NCI-H2081 treated with DMSO at 0.1 percent for 48 hours (cell line): ENCODE data around the gene STPG3.

ENCODE experiments used
- DNase-seq: peaks from one replicate; lab custom pipeline; 2025; lab: John Stamatoyannopoulos, UW

The STPG3 gene

DNA sequence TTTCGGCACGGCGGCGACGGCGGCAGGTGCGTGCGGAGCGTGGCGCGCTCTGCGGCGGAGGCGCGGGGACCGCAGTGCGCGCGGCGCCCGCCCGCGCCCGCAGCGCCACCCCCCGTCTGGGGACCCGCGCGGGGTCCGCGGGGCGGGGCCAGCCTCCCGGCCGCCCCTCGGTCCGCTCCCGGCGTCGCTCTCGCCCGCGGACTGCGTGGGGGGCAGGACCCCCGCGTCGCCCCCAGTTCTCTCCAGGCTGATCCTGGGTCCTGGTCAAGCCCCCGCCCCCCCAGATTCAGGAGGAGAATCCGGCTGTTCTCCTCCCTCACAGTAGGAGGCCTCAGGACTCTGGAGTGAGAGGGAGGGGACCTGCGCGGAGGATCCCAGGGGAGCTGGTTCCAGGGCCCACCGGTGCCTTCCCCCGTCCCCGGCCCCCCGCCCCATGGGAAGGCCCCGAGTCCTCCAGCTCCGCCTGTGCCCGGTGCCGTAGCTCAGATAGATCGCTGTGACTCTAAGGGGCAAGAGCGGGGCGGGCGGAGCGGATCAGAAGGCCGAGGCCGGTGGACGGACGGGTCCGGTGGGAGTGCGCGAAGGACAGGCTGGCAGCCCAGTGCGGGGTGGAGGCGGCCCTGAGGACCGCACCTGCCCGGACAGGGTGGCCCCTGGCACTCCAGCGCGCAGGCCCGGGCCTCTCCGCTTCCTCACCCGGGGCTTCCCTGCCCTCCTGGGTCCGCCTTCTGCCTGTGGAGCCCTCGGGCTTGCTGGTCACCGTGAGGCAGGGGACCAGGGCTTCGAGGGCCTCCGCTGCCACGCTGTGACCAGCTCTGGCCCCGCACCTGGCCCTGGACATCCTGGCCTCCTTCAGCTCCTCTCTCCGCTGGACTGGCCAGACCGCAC is 28.7 kb upstream of the STPG3 start, which contains the start of gene RNF208:
TSS of gene RNF208 (minus strand) at position 51 of the 888 bp plus-strand sequence. CDS start 1,028 bp downstream, outside the sequence.
- no peak for DNase-seq

DNA sequence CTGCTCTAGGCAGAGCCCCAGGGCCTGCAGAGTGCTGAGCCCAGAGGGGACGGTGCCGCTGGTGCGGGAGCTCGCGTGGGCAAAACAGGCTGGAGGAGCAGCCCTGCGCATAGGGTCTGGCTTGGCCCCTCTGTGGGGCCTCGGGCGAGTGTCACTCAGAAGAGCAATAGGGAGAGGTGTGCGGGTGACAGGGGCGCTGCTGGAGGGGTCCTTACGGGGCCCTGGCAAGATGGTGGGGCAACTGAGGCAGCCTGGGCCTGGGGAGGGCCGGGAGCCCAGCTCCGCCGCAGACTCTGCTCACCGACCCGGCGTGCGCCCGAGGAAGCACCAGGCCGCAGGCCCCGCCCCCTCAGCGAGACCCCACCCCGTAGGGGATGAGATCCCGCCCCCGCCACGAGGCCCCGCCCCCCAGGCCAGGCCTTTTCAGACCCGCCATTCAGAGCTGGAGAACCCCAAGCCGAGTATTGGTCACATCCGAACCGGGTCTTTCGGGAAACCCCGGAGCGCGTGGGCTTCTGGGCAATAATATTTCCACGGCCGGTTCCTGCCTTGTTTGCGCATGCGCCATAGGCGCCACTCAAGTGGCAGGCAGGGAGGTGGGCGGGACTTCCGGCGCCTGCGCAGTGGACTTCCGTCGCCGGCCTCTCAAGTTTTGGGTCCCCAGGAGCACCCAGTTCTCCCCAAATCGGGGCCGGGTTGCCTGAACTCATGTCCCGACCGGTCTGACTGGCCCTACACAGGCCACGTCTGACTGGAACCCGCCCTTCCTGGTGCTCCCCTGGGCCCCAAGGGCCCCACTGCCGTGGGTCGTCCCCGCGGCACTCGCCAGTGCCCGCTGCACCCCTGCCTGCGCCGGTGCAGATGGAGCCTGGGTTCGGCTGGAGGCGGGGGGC is 27.8 kb upstream of the STPG3 start:
- DNase-seq: peak; percentile 89

DNA sequence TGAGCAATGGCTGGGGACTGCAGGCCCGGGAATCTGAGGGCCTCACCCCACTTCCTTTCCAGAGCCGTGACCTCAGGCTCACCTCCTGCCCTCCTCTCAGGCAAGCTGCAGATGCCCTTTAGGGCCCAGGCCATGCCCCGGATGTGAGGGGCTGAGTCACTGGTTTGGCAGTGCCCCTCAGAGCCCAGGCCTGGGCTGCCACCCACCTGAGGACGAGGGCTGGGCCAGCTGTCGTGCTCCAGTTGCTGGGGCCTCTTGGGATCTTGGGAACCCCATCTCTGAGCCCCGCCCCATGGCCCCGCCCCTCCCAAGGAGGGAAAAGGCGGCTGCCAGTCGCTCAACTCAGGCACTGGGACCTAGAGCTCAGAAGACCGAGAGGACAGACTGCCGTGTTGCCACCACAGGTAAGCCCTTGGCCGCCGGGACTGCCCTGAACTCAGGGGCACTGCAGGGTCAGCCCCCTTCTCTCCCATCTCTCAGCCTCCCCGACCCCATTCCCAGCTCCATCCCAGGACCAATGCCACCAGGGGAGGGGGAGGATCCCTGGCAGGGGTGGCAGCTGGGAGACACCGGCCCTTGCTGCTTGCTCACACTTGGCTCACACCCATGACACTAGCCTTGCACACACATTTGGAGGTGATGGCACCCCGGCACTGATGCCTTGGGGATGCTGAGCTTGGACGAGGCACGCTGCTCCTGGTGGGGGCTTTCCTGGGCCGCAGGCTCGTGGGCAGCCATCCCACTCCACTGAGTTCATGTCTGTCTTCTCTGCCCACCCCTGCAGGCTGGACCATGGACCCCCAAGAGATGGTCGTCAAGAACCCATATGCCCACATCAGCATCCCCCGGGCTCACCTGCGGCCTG is 26.0 kb upstream of the STPG3 start, which contains the start of gene CYSRT1:
TSS of gene CYSRT1 (plus strand) at position 345 of the 865 bp plus-strand sequence. CDS start at position 793, 448 bp downstream.
- DNase-seq: no peak

DNA sequence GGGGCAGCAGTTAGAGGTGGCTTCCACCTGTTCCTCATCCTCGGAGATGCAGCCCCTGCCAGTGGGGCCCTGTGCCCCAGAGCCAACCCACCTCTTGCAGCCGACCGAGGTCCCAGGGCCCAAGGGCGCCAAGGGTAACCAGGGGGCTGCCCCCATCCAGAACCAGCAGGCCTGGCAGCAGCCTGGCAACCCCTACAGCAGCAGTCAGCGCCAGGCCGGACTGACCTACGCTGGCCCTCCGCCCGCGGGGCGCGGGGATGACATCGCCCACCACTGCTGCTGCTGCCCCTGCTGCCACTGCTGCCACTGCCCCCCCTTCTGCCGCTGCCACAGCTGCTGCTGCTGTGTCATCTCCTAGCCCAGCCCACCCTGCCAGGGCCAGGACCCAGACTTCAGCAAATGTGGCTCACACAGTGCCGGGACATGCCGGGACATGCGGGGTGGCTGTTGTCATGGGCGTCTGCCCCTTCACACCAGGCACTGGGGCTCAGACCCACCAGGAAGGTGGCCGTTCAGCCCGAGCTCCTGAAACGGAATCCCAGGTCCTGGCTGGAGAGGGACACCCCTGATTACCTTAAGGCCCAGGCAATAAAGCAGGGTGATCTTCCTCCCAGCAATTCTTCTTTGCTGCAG is 25.3 kb upstream of the STPG3 start:
- DNase-seq: no peak

DNA sequence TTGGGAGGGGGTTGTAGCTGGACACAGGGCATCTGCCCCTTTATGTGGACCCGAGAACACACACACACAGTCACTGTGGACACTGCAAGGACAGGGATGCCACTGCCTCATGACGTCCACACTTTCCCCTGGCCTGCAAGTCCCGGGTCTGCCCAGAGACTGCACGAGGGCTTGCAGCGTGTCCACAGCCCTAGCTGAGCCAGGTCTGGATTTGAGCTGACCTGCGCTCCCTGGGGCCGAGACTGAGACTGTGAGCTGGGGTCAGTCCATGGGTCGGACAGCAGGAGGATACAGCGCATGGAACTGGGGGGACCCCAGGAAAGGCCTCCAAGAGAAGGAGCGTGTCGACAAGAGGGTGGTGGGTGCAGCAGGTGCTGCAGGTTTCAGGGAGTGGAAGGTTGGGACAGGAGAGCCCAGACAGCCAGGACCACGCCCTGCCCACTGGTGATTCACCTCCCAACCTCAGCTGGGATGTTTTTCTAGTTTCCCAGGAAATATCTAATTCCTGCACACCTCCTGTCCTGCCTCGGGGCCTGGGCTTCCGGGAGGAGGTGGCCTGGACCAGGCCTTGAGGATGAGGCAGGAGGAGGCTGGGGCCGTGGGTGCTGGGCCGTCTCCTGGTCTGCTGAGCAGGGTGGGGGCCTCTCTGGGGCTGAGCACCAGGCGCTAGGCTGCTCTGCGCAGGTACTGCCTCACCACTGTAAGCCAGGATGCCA is 24.6 kb upstream of the STPG3 start:
- DNase-seq: no peak

DNA sequence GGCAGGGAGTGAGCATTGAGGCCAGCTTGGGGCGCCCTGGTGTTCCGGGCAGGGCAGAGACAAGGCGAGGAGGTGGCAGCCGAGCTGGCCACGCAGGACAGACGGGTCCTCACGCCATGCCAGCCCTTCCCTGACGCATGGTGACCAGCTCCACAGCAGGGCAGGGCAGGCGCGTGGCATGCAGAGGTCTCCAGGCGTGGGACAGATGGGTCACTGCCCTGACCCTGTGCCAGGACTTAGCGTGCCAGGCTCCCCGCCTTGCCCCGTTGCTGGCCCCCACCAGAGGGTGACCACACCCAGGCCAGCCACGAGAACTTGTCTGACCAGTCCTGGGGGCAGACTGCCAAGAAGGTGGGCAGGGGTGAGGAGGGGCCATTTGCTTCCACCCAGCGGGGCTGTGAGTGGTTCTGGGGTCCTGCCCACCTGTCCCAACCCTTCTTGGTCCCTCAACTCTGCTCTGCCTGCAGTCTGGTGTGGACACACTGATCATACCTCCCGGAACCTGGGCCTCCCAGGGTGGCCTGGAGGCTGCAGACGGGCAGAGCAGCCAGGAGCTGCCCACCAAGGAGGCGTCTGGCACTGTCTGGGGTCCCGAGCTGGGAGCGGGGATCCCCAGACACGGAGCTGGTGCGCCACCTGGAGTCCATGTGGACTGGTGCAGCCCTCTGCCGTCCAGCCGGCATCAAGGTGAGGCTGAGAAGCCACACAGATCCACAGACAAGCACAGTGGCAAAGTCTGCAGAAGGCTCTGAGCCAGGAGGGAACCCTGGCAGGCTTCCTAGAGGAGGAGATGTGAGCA is 23.8 kb upstream of the STPG3 start, which contains the start of gene RNF224:
TSS of gene RNF224 (plus strand) at position 449 of the 799 bp plus-strand sequence. CDS start 834 bp downstream, outside the sequence.
- no peak for DNase-seq

DNA sequence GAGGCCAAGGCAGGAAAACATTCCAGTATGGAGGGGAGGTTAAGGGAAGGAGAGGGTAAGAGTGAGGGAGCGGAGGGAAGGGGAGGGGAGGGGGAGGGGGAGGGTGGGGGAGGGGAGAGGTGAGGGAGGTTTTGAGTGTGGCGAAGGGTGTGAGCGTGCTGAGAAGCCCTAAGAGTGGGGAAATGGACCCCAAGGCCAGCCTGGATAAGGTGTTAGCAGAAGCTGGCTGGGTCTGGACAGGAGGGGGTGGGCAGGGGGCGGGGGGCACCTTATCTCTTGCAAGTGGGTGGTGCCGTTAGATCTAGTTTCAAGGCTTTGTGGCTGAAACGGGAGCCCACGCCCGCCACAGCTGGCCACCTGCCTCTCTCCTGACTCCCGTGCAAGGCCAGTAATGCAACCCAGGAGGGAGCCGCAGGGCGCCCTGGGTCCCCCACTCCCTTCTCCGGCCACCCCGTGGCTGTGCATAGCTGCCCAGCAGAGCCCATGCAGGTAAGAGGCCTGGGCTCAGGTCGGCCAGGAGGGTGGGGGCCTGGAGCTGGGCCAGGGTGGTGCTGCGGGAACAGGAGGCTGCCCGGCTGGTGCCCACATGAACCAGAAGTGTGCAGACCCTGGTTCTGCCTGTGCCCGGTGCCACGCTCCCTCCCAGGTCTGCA is 23.1 kb upstream of the STPG3 start:
- DNase-seq: no peak

DNA sequence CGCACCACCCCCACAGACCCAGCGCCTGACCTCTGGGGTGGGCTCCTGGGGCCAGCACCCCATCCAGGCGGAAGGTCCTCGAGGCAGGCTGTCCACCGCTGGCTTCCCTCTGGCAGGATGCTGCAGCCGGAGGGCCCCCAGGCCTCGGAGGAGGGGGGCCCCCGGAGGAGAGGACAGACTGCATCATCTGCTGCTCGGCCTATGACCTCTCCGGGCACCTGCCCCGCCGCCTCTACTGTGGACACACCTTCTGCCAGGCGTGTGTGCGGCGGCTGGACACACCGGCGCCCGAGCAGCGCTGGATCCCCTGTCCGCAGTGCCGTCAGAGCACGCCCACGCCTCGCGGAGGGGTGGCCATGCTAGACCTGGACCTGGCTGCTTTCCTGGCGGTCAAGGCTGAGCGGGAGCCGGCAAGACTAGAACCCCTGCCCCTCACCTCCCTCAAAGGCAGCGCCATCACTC is 22.5 kb upstream of the STPG3 start:
- no peak for DNase-seq

DNA sequence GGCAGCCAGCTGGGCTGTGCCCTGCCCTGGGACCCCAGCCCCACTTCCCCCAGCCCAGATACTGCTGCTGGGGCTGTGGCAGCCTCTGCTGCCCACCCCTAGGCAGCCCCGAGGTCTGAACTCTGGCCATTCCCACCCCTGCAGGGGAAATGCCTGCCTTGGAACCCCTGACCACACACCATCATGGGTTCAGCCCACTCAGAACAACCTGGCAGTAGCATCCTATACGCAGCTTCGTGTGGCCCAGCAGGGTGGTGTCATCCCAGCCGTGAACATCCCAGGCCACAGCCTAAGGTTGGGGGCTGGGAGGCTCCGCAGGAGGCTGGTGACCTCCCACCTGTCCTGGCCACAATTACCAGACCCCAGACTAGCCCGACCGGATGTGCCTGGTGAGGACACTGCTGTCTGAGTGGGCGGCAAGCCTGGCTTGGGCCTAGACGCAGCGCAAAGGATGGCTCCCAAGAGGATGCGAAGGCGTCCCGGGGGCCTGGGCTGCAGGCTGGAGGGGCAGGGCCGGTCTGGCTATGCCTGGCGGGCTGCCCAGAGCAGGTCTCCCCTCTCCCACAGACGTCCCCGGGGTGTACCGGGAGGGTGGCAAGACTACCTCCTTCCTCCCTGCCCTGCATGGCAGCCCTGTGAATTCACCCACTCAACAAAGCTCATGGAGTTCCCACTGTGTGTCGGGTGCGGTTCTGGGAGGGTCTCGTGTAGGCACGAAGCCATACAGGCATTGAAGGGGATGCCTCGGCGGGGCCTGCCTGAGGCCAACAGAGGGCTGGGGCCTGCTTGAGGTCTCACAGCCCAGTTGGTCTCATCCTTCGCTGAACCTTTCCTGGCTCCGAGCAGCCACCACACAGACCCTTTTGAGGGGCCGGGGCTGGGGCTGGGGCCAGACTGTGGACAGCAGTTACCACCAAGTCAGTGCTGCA is 21.9 kb upstream of the STPG3 start:
- no peak for DNase-seq

DNA sequence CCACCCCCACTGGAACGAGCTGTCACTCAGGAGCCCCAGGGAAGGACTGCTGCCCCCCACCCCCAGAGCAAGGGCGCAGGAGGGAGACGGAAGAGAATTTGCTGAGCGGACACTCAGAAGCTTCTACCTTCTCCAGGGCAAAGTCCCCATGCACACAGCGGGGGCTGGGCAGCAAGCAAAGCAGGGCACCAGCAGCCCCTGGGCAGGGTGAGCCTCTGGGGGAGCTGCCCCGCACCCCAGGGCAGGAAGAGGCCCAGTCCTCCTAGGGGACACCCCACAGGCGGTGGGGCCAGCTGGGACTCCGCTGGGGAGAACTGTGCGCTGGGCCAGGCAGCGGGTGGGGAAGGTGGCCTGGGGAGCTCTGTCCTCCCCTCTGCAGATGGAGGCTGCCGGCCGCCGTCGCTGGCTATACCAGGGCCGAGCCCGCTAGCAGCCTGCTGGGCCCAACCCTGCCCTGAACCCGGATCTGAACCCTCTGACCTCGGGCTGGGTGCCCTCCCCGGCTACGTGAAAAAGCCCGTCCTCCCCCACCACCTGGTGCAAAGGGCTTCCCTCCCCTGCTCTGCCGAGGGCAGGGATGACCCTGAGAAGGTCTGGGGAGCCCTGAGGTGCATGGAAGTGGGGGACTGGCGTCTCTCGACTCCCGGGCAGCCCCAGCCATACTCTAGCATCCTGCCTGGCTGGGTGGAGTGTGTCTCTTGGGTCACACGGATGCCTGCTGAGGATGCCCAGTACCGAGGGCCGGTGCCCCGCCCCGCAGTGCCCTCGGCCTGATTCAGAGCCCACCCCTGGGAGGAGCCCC is 21.0 kb upstream of the STPG3 start:
- DNase-seq: no peak

DNA sequence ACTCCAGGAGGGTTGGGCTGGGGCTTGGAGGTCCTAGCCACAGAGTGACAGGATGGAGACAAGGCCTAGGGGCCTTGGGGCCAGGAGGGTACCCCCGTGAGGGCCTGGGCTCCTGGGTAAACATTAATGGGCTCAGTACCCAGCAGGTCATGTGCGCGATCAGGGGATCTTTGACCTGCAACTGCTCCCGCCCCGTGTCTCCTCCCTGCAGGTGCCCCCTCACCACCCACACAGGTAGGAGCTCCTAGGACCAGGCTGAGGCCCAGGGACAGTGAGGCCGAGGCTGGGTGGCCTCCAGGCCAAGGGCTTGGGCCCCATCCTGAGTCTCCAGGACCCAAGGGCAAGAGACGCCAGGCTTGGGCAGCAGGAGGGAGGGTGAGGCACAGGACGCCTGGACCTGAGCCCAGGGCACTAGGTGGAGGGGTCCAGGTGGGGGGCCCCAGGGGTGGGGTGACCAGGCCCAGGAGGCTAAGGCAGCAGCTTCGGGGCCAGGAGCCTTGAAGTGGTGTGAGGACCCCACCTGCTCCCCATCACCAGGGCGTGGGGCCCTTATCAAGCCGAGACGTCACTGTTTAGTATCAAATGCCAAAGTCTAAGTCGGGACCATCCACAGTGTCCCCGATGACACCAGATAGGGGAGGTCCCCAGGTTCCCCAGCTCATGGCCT is 20.2 kb upstream of the STPG3 start, which contains the start of gene SLC34A3:
TSS of gene SLC34A3 (plus strand) at position 197 of the 667 bp plus-strand sequence. CDS start 802 bp downstream, outside the sequence.
- DNase-seq: no peak

DNA sequence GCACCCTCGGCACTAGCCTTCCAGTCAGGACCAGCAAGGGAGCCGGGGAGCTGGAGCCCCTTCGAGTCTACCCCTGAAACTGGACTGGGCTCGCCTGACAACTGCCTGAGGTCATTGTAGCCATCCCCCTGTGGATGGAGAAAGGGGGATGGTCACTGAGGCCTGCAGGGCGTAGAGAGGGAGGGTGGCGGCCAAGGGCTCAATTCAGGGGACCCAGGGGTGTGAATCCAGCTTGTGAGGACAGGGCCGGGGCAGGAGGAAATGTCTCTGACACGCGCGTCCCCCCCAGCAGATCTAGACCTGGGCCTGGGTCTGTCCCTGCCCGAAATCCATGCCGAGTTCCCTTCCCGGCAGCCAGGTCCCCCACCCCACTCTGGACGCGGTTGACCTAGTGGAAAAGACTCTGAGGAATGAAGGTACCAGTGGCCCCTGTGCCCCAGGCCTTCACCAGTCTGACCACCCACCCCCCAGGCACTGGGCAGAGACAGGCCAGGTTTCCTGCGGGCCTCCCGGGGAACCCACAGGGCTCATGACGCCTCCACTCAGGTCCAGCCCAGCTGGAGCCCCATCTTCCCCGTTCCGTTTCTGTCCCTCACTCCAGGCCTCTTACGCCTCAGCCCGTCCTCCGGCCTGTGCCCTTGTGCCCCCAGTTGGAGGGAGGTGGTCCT is 19.6 kb upstream of the STPG3 start:
- no peak for DNase-seq

DNA sequence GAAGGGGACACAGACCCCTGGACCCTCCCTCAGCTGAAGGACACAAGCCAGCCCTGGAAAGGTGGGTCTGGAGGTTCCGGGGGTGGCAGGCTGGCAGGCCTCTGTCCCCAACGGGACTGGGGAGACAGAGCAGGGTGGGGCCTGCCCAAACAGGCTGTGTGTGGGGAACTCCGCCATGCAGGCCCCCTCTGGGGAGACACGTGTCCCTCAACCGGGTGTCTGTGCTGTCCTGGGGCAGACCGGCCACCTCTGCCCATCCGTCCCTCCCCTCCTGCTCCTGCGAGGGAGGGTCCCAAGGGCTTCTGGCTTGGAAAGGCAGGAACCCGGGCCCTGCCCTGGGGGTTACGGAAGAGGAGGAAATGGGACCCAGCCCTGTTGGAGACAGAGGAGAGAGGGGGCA is 19.0 kb upstream of the STPG3 start:
- DNase-seq: no peak

DNA sequence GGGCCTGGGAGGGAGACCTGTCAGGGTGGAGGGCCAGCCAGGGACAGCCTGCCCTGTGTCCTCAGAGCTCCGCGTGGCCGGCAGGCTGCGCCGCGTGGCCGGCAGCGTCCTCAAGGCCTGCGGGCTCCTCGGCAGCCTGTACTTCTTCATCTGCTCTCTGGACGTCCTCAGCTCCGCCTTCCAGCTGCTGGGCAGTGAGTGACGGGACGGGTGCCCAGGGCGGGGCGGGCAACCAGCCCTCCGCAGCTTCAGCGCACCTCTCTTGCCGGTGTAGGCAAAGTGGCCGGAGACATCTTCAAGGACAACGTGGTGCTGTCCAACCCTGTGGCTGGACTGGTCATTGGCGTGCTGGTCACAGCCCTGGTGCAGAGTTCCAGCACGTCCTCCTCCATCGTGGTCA is 18.6 kb upstream of the STPG3 start:
- DNase-seq: no peak

DNA sequence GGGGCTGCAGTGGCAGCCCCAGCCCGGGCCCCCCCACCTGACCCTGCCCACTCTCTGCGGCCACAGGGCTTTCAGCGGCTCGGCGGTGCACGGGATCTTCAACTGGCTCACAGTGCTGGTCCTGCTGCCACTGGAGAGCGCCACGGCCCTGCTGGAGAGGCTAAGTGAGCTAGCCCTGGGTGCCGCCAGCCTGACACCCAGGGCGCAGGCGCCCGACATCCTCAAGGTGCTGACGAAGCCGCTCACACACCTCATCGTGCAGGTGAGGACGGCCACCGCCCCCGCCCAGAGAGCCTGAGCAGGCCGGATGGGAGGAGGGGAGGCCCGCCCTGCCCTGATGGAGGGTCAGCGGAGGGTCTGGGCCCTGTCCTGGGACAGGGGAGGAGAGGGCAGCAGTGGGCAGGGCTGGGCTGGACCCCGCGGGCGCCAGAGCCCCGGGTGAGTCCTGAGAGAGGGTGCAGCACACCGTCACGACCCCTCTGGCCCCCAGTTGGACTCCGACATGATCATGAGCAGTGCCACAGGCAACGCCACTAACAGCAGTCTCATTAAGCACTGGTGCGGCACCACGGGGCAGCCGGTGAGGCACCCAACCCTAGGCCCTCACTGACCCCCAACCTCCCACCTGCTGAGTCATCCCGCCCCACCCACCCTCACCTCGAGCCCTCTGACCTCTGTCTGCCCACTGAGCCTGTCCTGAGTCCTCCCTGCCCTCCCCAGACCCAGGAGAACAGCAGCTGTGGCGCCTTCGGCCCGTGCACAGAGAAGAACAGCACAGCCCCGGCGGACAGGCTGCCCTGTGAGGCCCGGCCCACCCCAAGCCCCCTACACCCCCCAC is 17.7 kb upstream of the STPG3 start:
- no peak for DNase-seq
